LNCaP clone FGC (cell line): ENCODE results near the gene KIF18B.

Source experiments
- DNase-seq: peaks from one replicate; pipeline ENCODE4 v3.0.0-alpha.2; 2011; ENCODE audit warnings: low read depth
- H3K4me3 ChIP-seq: 2 replicates; pipeline ENCODE4 v1.5.1; 2011; ENCODE audit warnings: mild to moderate bottlenecking, low read depth, low read length, control low read depth
- TF ChIP-seq, protein P1 (sequence below): IDR thresholded peaks from 2 replicates; pipeline ENCODE4 v1.5.1; 2012; ENCODE audit warnings: mild to moderate bottlenecking; ENCODE audit not compliant: control insufficient read depth, insufficient read depth; ENCODE audit errors: extremely low read depth

Gene KIF18B

DNA sequence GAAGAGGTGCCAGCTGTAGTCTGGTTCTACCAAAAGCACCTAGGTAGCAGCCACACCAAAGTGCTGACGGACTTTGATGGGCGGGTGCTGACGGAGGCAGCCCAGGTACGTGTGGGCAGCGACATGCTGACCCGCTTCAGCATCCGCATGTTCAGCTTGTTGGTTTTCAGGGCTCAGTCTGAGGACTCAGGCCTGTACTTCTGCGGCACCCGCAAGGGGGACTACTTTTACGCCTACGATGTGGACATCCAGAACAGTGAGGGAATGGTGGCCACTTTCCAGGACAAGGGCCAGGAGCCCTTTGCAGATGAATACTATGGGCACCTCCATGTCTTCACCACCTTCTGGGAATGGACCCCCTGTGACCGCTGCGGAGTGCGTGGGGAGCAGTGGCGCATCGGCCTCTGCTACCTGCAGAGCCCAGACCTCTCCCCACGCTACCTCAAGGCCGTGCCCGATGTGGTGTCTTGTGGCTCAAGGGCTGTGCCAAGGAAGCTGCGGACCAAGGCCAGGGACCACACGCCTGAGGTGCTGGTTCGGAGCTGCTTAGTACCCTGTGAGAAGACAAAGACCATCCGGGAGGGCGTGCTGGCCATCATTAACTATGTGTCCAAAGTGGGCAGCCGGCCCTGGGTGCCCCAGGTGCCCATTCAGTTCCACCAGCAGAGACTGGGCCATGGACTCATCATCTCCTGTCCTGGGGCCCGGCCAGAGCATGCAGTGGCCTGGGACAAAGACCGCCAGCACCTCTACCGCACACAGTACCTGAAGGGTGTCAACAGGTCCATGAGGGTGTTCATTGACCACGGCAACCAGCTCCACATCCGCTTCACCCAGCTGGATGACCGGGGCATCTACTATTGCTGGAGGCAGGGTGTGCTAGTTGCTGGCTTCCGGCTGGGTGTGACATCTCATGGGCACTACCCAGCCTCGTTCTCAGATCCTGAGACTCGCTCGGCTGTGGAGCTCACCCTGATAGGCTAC is 43.3 kb downstream of the KIF18B start:
- H3K4me3 ChIP-seq: no peak overlapping the region
- no peak for DNase-seq
- TF ChIP-seq, protein P1, sequence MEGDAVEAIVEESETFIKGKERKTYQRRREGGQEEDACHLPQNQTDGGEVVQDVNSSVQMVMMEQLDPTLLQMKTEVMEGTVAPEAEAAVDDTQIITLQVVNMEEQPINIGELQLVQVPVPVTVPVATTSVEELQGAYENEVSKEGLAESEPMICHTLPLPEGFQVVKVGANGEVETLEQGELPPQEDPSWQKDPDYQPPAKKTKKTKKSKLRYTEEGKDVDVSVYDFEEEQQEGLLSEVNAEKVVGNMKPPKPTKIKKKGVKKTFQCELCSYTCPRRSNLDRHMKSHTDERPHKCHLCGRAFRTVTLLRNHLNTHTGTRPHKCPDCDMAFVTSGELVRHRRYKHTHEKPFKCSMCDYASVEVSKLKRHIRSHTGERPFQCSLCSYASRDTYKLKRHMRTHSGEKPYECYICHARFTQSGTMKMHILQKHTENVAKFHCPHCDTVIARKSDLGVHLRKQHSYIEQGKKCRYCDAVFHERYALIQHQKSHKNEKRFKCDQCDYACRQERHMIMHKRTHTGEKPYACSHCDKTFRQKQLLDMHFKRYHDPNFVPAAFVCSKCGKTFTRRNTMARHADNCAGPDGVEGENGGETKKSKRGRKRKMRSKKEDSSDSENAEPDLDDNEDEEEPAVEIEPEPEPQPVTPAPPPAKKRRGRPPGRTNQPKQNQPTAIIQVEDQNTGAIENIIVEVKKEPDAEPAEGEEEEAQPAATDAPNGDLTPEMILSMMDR: no peak

DNA sequence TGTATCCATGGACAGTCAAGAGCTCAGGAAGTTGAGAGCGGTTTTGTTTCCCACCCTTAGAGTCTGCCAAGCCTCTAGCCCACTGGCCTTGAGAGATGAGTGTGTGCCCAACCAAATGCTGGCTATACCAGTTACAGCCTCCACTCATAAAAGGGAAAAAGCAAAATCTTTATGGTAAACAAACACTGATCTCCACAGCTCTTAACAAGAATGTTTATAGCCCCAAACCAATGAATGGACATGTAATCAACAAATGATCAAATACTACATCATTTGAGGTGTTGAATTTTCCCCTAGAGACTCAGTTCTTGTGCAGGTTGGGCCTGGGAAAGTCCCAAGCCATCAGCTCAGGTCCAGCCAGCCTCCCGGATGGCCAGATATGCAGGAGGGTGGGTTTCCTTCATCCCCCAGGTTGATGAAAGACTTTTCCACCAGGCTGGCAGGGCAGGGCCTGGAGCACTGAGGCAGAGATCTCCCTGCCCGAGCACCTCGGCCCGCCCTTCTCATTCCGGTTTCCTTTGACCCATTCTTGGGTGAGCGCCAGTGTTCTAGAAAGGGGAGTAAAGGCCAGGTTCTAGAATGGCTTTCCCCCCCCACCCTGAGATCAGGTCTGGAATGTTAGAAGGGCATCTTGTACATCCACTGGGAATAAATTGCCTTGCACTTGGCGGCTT is 44.4 kb downstream of the KIF18B start:
- TF ChIP-seq, protein P1: no peak

DNA sequence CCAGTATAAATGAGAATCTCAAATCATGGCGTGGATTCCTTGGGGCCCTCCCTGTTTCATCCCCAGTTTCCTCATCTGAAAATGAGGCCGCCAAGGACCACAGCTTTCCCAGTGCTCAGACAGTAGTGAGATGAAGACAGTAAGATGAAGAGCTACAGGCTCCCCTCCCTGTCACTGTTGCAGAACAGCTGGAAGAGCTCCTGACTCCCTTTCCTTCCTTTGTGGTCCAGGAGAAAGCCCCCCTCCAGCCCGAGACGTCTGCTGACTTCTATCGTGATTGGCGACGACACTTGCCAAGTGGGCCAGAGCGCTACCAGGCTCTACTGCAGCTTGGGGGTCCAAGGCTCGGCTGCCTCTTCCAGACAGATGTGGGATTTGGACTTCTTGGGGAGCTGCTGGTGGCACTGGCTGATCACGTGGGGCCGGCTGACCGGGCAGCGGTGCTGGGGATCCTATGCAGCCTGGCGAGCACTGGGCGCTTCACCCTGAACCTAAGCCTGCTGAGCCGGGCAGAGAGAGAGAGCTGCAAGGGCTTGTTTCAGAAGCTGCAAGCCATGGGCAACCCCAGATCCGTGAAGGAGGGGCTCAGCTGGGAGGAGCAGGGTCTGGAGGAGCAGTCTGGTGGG is 45.3 kb downstream of the KIF18B start:
- H3K4me3 ChIP-seq: no peak overlapping the region
- TF ChIP-seq, protein P1: no peak
- no peak for DNase-seq

More for the DNA sequence above, 44.4 kb downstream of the KIF18B start:
- H3K4me3 ChIP-seq: no peak overlapping the region
- DNase-seq: no peak

DNA sequence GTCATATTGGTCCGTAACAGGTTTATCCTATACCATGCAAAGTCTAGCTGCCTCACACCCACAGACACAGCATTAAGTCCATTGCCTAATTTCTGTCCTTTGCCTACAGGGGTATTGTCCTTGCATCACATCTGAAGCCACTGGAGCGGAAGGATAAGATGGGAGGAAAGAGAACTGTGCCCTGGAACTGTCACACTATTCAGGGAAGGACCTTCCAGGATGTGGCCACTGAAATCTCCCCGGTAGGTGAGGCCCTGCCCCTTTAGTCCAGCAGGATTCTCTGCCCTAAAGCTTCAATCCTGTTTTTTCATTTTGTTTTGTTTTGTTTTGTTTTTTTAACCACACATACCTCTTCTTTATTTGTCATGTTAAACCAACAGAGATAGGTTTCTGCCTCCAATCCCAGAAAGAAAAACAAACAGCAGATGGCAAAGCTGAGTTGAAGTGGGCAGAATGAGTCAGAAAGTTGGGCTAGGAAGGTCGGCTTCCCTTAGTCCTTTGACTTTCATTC is 46.1 kb downstream of the KIF18B start:
- TF ChIP-seq, protein P1: no peak
- no peak for DNase-seq
- H3K4me3 ChIP-seq: no peak overlapping the region

GRCh38 chr17:44900894-44901293 is 46.7 kb downstream of the KIF18B start:
- no peak overlapping the region for H3K4me3 ChIP-seq
- no peak for DNase-seq
- TF ChIP-seq, protein P1: no peak

DNA sequence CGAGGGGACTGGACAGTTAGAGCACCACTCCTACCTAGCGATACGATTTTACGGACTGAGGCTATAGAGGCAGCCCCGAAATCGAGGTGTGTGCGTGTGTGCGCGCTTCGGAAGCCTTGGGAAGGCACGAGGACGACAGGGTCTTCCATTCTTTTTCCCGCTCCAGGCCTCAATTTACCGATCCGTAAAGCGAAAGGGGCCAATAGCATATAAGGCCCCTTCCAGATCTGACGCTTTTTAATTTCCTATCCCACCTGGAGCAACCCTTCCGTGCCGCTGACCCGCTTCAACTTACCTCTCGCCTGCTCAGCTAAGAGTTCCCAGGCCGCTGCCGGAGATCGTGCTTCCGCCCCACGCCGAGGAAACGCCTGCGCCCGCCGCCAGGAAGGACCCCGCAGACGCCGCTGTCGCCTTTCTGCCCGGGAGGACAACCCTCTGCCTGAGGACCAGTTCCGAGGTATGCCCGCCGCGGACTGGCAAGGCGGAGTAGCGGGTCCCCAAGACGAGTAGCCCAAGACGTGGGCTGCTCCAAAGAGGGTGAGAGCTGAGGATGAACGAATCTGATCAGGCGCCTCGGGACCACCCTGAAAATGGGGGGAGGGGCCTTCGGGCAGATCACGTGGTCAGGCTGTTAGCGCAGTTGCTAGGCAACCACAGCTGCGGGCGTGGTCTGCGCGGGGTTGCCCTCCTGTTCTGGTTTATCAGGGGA is 48.3 kb downstream of the KIF18B start, which contains the start of gene EFTUD2:
TSS of gene EFTUD2 (minus strand) at position 372 of the 709 bp plus-strand sequence. CDS start 4,924 bp downstream, outside the sequence.
- TF ChIP-seq, protein P1: no peak
- peak within 1 kb of the TSS; percentile 90 for H3K4me3 ChIP-seq
- DNase-seq: peak; percentile 55
